Endothelial cell of umbilical vein (primary cell): ENCODE results near the gene TM6SF1. TPM values are rescaled to one million over a fixed set of nuclear protein-coding genes. Genes with fewer than 3 reads are reported as not detected.

Source experiments
- BruUV-seq: library from RNA; stranded (reverse); fragments of 400-500 nt; replicated peaks from 2 replicates; lab custom pipeline; 2021; lab: Mats Ljungman, UMichigan
- CTCF ChIA-PET: fragments of 300-600, 350-600 bp; sonication (Branson Sonifier 250); formaldehyde crosslinking; loops from one replicate; lab custom pipeline; 2021; ENCODE audit warnings: antibody characterized with exemption, inconsistent platforms; lab: Charles Lee
- POLR2A ChIA-PET: fragments of 300-600, 350-600 bp; sonication (Branson Sonifier 250); formaldehyde crosslinking; loops from one replicate; lab custom pipeline; 2021; ENCODE audit warnings: antibody characterized with exemption, inconsistent platforms; lab: Charles Lee
- DNase-seq: peaks from one replicate; pipeline ENCODE4 v3.0.0-alpha.2; 2011; ENCODE audit warnings: low read depth, low spot score
- FAIRE-seq: peaks from 2 replicates; lab custom pipeline; 2011; peaks lifted over from hg19 to GRCh38; lab: Jason Lieb, UNC
- H2AFZ ChIP-seq: 2 replicates; pipeline ENCODE4 v1.6.0; 2012; ENCODE audit warnings: low read depth, low read length, control low read depth, inconsistent platforms
- H3K27ac ChIP-seq: 2 replicates; pipeline ENCODE4 v1.5.1; 2011; ENCODE audit warnings: low read depth, mild to moderate bottlenecking, control low read depth, low read length, moderate library complexity; ENCODE audit not compliant: insufficient read depth
- H3K27me3 ChIP-seq, 2 experiments: 2 replicates each; pipeline versions ENCODE4 v1.6.0 to v1.6.1; 2011; ENCODE audit warnings: low read length in 2 of 2, mixed read lengths in 1 of 2; ENCODE audit not compliant: control insufficient read depth in 2 of 2, insufficient read depth in 2 of 2
- H3K36me3 ChIP-seq, 2 experiments: 2 replicates in 1 of 2; 3 replicates in 1 of 2; pipeline ENCODE4 v1.5.1; 2011; ENCODE audit warnings: low read length in 2 of 2, mild to moderate bottlenecking in 1 of 2, moderate library complexity in 1 of 2; ENCODE audit not compliant: control insufficient read depth in 2 of 2, insufficient read depth in 2 of 2; ENCODE audit errors: extremely low read depth in 1 of 2
- H3K4me1 ChIP-seq: 3 replicates; pipeline ENCODE4 v1.5.1; 2011; ENCODE audit warnings: mild to moderate bottlenecking, low read length; ENCODE audit not compliant: control insufficient read depth, insufficient read depth; ENCODE audit errors: extremely low read depth
- H3K4me2 ChIP-seq: 2 replicates; pipeline ENCODE4 v1.6.1; 2011; ENCODE audit warnings: low read length, control low read depth, mixed read lengths; ENCODE audit not compliant: insufficient read depth
- H3K4me3 ChIP-seq, 3 experiments: fragments of 200-600 bp in 1 of 3; sonication (generic), shearing (Covaris generic) in 1 of 3; replicated peaks in 1 of 3; 2 replicates each; pipeline ENCODE4 v1.5.1; 2011 to 2016; ENCODE audit warnings: control low read depth in 3 of 3, low read length in 3 of 3, mild to moderate bottlenecking in 2 of 3, inconsistent platforms in 1 of 3, low read depth in 1 of 3, moderate library complexity in 1 of 3; ENCODE audit not compliant: insufficient read depth in 1 of 3
- H3K79me2 ChIP-seq: 2 replicates; pipeline ENCODE4 v1.6.0; 2012; ENCODE audit warnings: low read length, inconsistent platforms; ENCODE audit not compliant: control insufficient read depth, insufficient read depth
- H3K9ac ChIP-seq: replicated peaks from 2 replicates; pipeline ENCODE3; 2011; ENCODE audit warnings: low read length, control low read depth; ENCODE audit not compliant: insufficient read depth; ENCODE audit errors: extremely low read depth
- H3K9me1 ChIP-seq: replicated peaks from 3 replicates; pipeline ENCODE4 v1.6.0; 2011; ENCODE audit warnings: mild to moderate bottlenecking, low read length; ENCODE audit not compliant: control insufficient read depth, insufficient read depth; ENCODE audit errors: extremely low read depth
- H3K9me3 ChIP-seq: replicated peaks from 2 replicates; pipeline ENCODE4 v1.5.1; 2012; ENCODE audit warnings: low read length, inconsistent platforms; ENCODE audit not compliant: control insufficient read depth, insufficient read depth
- H4K20me1 ChIP-seq: replicated peaks from 2 replicates; pipeline ENCODE3; 2011; ENCODE audit warnings: mild to moderate bottlenecking, low read length; ENCODE audit not compliant: control insufficient read depth, insufficient read depth; ENCODE audit errors: extremely low read depth
- CTCF ChIP-seq, 2 donors: IDR thresholded peaks; 1 replicate in 1 of 2; 2 replicates in 1 of 2; pipeline ENCODE4 v1.5.1; 2011; ENCODE audit warnings: low read length in 2 of 2, mild to moderate bottlenecking in 2 of 2, moderate library complexity in 2 of 2, control low read depth in 1 of 2, inconsistent platforms in 1 of 2, low read depth in 1 of 2; ENCODE audit not compliant: insufficient read depth in 1 of 2; ENCODE audit errors: extremely low read depth in 1 of 2
- EZH2 ChIP-seq: IDR thresholded peaks from 2 replicates; pipeline ENCODE4 v1.6.1; 2012; ENCODE audit warnings: borderline replicate concordance, low read depth, mild to moderate bottlenecking, moderate library complexity, low read length, inconsistent platforms; ENCODE audit not compliant: severe bottlenecking
- FOS ChIP-seq: IDR thresholded peaks from 2 replicates; pipeline ENCODE4 v1.6.1; 2011; ENCODE audit warnings: mild to moderate bottlenecking, low read length, moderate library complexity, borderline replicate concordance; ENCODE audit not compliant: insufficient read depth
- GATA2 ChIP-seq: IDR thresholded peaks from 2 replicates; pipeline ENCODE4 v1.7.0; 2011; ENCODE audit warnings: low read depth, mild to moderate bottlenecking, moderate library complexity, mixed read lengths, low read length; ENCODE audit not compliant: insufficient read length, insufficient read depth
- JUN ChIP-seq: IDR thresholded peaks from 2 replicates; pipeline ENCODE4 v1.6.1; 2011; ENCODE audit warnings: borderline replicate concordance, low read depth; ENCODE audit not compliant: insufficient read length, insufficient read depth
- MYC ChIP-seq: IDR thresholded peaks from one replicate; pipeline ENCODE4 v1.6.1; 2011; ENCODE audit warnings: mild to moderate bottlenecking, low read depth, low read length
- POLR2A ChIP-seq: IDR thresholded peaks from 2 replicates; pipeline ENCODE4 v1.6.1; 2012; ENCODE audit warnings: low read depth, mild to moderate bottlenecking, control low read depth, low read length
- POLR2AphosphoS5 ChIP-seq: IDR thresholded peaks from 2 replicates; pipeline ENCODE4 v1.6.1; 2012; ENCODE audit warnings: low read depth, mild to moderate bottlenecking, control low read depth, low read length, moderate library complexity; ENCODE audit not compliant: insufficient read depth
- dilution Hi-C: fragments of 300-500 bp; cut with MboI; formaldehyde crosslinking; loops from one replicate; pipeline ENCODE4 v1.15.0; 2019; ENCODE audit warnings: low sequenced_read_pairs; ENCODE audit not compliant: extremely low pct_ligation_motif_present
- intact Hi-C: fragments of 100-400 bp; cut with micrococcal nuclease; formaldehyde crosslinking; loops from one replicate; pipeline ENCODE4 v1.10.0; 2022
- polyA plus RNA-seq, 4 experiments: library from polyadenylated mRNA; depleted of rRNA in 3 of 4; stranded (reverse) in 3 of 4; unstranded in 1 of 4; fragments of >200 nt; gene quantifications; 2 replicates each; pipeline versions ENCODE4 v1.2.1 to v1.2.3, GENCODE V29; 2011 to 2012; ENCODE audit warnings: missing spikeins in 1 of 4
- total RNA-seq: library from RNA; stranded (reverse); gene quantifications from 2 replicates; pipeline ENCODE4 v1.2.3, GENCODE V29; 2021
- TF ChIP-seq, protein P1 (sequence below): IDR thresholded peaks from 2 replicates; pipeline ENCODE4 v1.6.1; 2011; ENCODE audit not compliant: insufficient read depth, insufficient read length

The TM6SF1 gene
- total and polyA plus RNA-seq, 2 donors (not counting 3 experiments of a cell fraction or from before 2014, with no cell fraction given) = 26.5 to 38.0 TPM

GRCh38 chr15:83092309-83092976, 15.0 kb upstream of the TM6SF1 start:
- H3K4me3 ChIP-seq = no peak overlapping the region
- H3K9me1 ChIP-seq = no peaks in the 10 kb centered on the region
- H3K79me2 ChIP-seq = no peaks in the 10 kb centered on the region
- H3K4me1 ChIP-seq = peaks cover 12% of the 10 kb centered on the region
- peak overlapping the region; percentile 53 for H3K9ac ChIP-seq
- H3K36me3 ChIP-seq = no peaks in the 10 kb centered on the region
- H3K4me2 ChIP-seq = peak overlapping the region; percentile 65
- ChIA-PET CTCF (interaction anchor here (1.4 to 1.8 kb wide), 2 partner anchors 16 to 81 kb away, joined by 3 to 5 read pairs; partner anchors contain the start of gene C15orf40), POLR2A (interaction anchor here (0.9 kb wide), 1 partner anchor 15 kb away, joined by 4 read pairs; the partner anchor contains the start of gene TM6SF1)
- peak overlapping the region; percentile 56 for H2AFZ ChIP-seq
- peak overlapping the region; percentile 93 for H3K27ac ChIP-seq
- TF ChIP-seq JUN (peak; percentile 78), GATA2 (peak; percentile 94), CTCF (IDR thresholded peaks at IDR 0.05; ENCODE audit: extremely low read depth in 1 of 2, insufficient read depth in 1 of 2, low read depth in 1 of 2, low read length in 2 of 2) (no peak), EZH2 (no peak), POLR2AphosphoS5 (peak; percentile 87), MYC (no peak), POLR2A (peak; percentile 84), FOS (peak; percentile 72)
- TF ChIP-seq, protein P1, sequence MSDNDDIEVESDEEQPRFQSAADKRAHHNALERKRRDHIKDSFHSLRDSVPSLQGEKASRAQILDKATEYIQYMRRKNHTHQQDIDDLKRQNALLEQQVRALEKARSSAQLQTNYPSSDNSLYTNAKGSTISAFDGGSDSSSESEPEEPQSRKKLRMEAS = no peak
- H3K27me3 ChIP-seq = no peaks in the 10 kb centered on the region
- no peaks in the 10 kb centered on the region for H3K9me3 ChIP-seq
- FAIRE-seq = peak; percentile 99
- BruUV-seq = no TSS peak
- DNase-seq = peak; percentile 95
- no peaks in the 10 kb centered on the region for H4K20me1 ChIP-seq
- intact Hi-C loops = loop anchor here (1.0 kb wide), 4 partner anchors 16 to 81 kb away; partner anchors contain the start of genes BTBD1 and C15orf40
- dilution Hi-C loops = no loop called here
